ENCODE results near the gene TSPAN9.
A peak's percentile ranks its signal among the peaks of the same experiment; 100 is the strongest.

The TSPAN9 gene

GRCh38 chr12:3218228-3219171, 141.3 kb downstream of the TSPAN9 start:
- no peaks in the 10 kb centered on the region for H3K27me3 ChIP-seq (ENCODE audit: control insufficient read depth in 5 of 5, insufficient read depth in 4 of 5, low read length in 5 of 5)
- H3K4me3 ChIP-seq (ENCODE audit: low read depth in 1 of 5, low read length in 5 of 5) = no peak overlapping the region
- H3K36me3 ChIP-seq (ENCODE audit: control insufficient read depth in 5 of 5, insufficient read depth in 5 of 5, low read length in 5 of 5) = peaks cover 0 to 21% (median 4%) of the 10 kb centered on the region in 5 donors
- H3K9me3 ChIP-seq (ENCODE audit: control insufficient read depth in 5 of 5, low read length in 5 of 5) = no peaks in the 10 kb centered on the region
- peak overlapping the region in 1 of 5 donors; percentile 54 for H3K9ac ChIP-seq (ENCODE audit: low read length in 5 of 5)
- no peak overlapping the region for H3K27ac ChIP-seq (ENCODE audit: low read depth, low read length)
- peaks cover 9 to 25% (median 14%) of the 10 kb centered on the region in 5 donors for H3K4me1 ChIP-seq (ENCODE audit: control insufficient read depth in 5 of 5, insufficient read depth in 5 of 5, low read length in 5 of 5)

DNA sequence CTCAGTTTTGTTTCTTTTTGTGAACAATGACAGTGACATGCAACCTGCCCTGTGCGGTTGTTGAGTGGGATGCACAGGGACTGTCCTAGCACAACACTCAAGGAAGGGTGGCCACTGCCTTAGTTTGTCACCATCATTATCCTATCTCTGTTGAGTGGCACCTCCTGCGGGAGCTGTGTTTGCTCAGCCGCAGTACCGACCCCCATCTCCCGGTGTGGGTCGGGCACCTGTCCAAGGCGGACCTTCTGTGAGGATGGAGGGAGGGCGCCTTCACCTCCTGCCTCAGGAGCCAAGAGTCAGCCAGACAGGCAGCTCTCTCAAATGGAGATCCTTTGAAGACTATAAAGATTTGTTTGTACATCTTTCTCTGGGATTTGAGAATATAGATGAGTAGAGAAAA, 142.1 kb downstream of the TSPAN9 start:
- Histone ChIP-seq H3K9me3 (ENCODE audit: control insufficient read depth in 5 of 5, low read length in 5 of 5) (no peaks in the 10 kb centered on the region), H3K27ac (ENCODE audit: low read depth, low read length) (no peak overlapping the region), H3K4me3 (ENCODE audit: low read depth in 1 of 5, low read length in 5 of 5) (no peak overlapping the region), H3K27me3 (ENCODE audit: control insufficient read depth in 5 of 5, insufficient read depth in 4 of 5, low read length in 5 of 5) (no peaks in the 10 kb centered on the region), H3K9ac (ENCODE audit: low read length in 5 of 5) (peak overlapping the region in 1 of 5 donors; percentile 8), H3K4me1 (ENCODE audit: control insufficient read depth in 5 of 5, insufficient read depth in 5 of 5, low read length in 5 of 5) (peaks cover 9 to 25% (median 14%) of the 10 kb centered on the region in 5 donors), H3K36me3 (ENCODE audit: control insufficient read depth in 5 of 5, insufficient read depth in 5 of 5, low read length in 5 of 5) (peaks cover 0 to 16% (median 4%) of the 10 kb centered on the region in 5 donors)

GRCh38 chr12:3220382-3221321, 143.5 kb downstream of the TSPAN9 start:
- no peak overlapping the region for H3K27ac ChIP-seq (ENCODE audit: low read depth, low read length)
- H3K4me3 ChIP-seq (ENCODE audit: low read depth in 1 of 5, low read length in 5 of 5) = no peak overlapping the region
- H3K9ac ChIP-seq (ENCODE audit: low read length in 5 of 5) = no peak overlapping the region
- H3K4me1 ChIP-seq (ENCODE audit: control insufficient read depth in 5 of 5, insufficient read depth in 5 of 5, low read length in 5 of 5) = peaks cover 11 to 32% (median 14%) of the 10 kb centered on the region in 5 donors
- H3K36me3 ChIP-seq (ENCODE audit: control insufficient read depth in 5 of 5, insufficient read depth in 5 of 5, low read length in 5 of 5) = peaks cover 0 to 6% (median 0%) of the 10 kb centered on the region in 5 donors
- no peaks in the 10 kb centered on the region for H3K9me3 ChIP-seq (ENCODE audit: control insufficient read depth in 5 of 5, low read length in 5 of 5)
- H3K27me3 ChIP-seq (ENCODE audit: control insufficient read depth in 5 of 5, insufficient read depth in 4 of 5, low read length in 5 of 5) = no peaks in the 10 kb centered on the region

DNA sequence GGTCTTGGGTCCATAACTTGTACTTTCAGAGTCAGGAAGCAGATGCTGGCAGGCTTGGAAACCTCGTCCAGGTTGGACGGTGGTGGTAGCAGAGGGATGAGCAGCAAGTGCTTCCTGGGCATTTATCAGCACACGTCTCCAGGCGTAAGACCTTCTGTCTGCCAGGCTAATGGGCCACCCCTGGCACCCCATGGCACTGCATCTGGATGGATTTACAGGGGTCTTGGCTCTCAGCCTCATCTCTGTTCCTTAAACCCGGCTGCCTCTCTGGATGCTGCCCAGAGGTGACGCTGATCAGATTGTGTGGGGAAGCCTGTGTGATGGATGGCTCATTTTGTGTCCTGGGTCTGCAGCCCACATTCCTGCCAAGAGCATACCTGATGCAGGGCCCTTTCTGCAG, 145.1 kb downstream of the TSPAN9 start:
- Histone ChIP-seq H3K27me3 (ENCODE audit: control insufficient read depth in 5 of 5, insufficient read depth in 4 of 5, low read length in 5 of 5) (no peaks in the 10 kb centered on the region), H3K9me3 (ENCODE audit: control insufficient read depth in 5 of 5, low read length in 5 of 5) (no peaks in the 10 kb centered on the region), H3K9ac (ENCODE audit: low read length in 5 of 5) (peak overlapping the region in 1 of 5 donors; percentile 30), H3K27ac (ENCODE audit: low read depth, low read length) (no peak overlapping the region), H3K36me3 (ENCODE audit: control insufficient read depth in 5 of 5, insufficient read depth in 5 of 5, low read length in 5 of 5) (peaks cover 0 to 4% (median 0%) of the 10 kb centered on the region in 5 donors), H3K4me3 (ENCODE audit: low read depth in 1 of 5, low read length in 5 of 5) (no peak overlapping the region), H3K4me1 (ENCODE audit: control insufficient read depth in 5 of 5, insufficient read depth in 5 of 5, low read length in 5 of 5) (peaks cover 11 to 41% (median 18%) of the 10 kb centered on the region in 5 donors)

DNA sequence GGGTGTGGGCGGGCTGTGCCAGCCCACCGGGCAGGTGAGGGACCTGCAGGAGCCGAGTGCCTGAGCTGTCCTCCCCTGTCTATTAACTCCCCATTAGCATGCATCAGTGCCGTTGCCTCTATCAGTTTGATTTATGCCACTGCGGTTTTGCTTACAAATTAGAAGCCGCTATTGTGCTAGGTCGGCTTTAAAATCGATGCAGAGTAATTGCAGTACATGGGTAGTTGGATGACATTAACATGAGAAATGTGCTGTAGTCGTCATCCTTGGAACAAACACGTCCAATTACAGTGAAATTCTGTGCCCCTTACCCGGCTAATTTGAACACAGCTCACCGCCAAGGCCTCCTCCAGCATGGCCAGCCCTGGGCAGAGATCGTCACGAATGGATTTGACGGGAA, 145.8 kb downstream of the TSPAN9 start:
- no peaks in the 10 kb centered on the region for H3K27me3 ChIP-seq (ENCODE audit: control insufficient read depth in 5 of 5, insufficient read depth in 4 of 5, low read length in 5 of 5)
- peaks cover 8 to 42% (median 18%) of the 10 kb centered on the region in 5 donors for H3K4me1 ChIP-seq (ENCODE audit: control insufficient read depth in 5 of 5, insufficient read depth in 5 of 5, low read length in 5 of 5)
- no peak overlapping the region for H3K9ac ChIP-seq (ENCODE audit: low read length in 5 of 5)
- no peaks in the 10 kb centered on the region for H3K9me3 ChIP-seq (ENCODE audit: control insufficient read depth in 5 of 5, low read length in 5 of 5)
- no peak overlapping the region for H3K4me3 ChIP-seq (ENCODE audit: low read depth in 1 of 5, low read length in 5 of 5)
- peaks cover 0 to 4% (median 0%) of the 10 kb centered on the region in 5 donors for H3K36me3 ChIP-seq (ENCODE audit: control insufficient read depth in 5 of 5, insufficient read depth in 5 of 5, low read length in 5 of 5)
- no peak overlapping the region for H3K27ac ChIP-seq (ENCODE audit: low read depth, low read length)

- Histone ChIP-seq H3K27me3 (ENCODE audit: control insufficient read depth in 5 of 5, insufficient read depth in 4 of 5, low read length in 5 of 5) (no peaks in the 10 kb centered on the region), H3K4me3 (ENCODE audit: low read depth in 1 of 5, low read length in 5 of 5) (no peak overlapping the region), H3K27ac (ENCODE audit: low read depth, low read length) (no peak overlapping the region), H3K4me1 (ENCODE audit: control insufficient read depth in 5 of 5, insufficient read depth in 5 of 5, low read length in 5 of 5) (peaks cover 4 to 33% (median 9%) of the 10 kb centered on the region in 5 donors), H3K9ac (ENCODE audit: low read length in 5 of 5) (no peak overlapping the region), H3K36me3 (ENCODE audit: control insufficient read depth in 5 of 5, insufficient read depth in 5 of 5, low read length in 5 of 5) (peaks cover 0 to 4% (median 0%) of the 10 kb centered on the region in 5 donors), H3K9me3 (ENCODE audit: control insufficient read depth in 5 of 5, low read length in 5 of 5) (peaks cover 0 to 5% (median 5%) of the 10 kb centered on the region in 5 donors)
Measured at GRCh38 chr12:3223601-3224529, 146.7 kb downstream of the TSPAN9 start.

GRCh38 chr12:3224530-3224903, 147.3 kb downstream of the TSPAN9 start:
- Histone ChIP-seq H3K36me3 (ENCODE audit: control insufficient read depth in 5 of 5, insufficient read depth in 5 of 5, low read length in 5 of 5) (peaks cover 0 to 4% (median 0%) of the 10 kb centered on the region in 5 donors), H3K4me3 (ENCODE audit: low read depth in 1 of 5, low read length in 5 of 5) (no peak overlapping the region), H3K9me3 (ENCODE audit: control insufficient read depth in 5 of 5, low read length in 5 of 5) (peaks cover 0 to 6% (median 5%) of the 10 kb centered on the region in 5 donors), H3K4me1 (ENCODE audit: control insufficient read depth in 5 of 5, insufficient read depth in 5 of 5, low read length in 5 of 5) (peaks cover 0 to 27% (median 4%) of the 10 kb centered on the region in 5 donors), H3K9ac (ENCODE audit: low read length in 5 of 5) (no peak overlapping the region), H3K27me3 (ENCODE audit: control insufficient read depth in 5 of 5, insufficient read depth in 4 of 5, low read length in 5 of 5) (no peaks in the 10 kb centered on the region), H3K27ac (ENCODE audit: low read depth, low read length) (no peak overlapping the region)

- Histone ChIP-seq H3K9me3 (ENCODE audit: control insufficient read depth in 5 of 5, low read length in 5 of 5) (peaks cover 0 to 6% (median 5%) of the 10 kb centered on the region in 5 donors), H3K36me3 (ENCODE audit: control insufficient read depth in 5 of 5, insufficient read depth in 5 of 5, low read length in 5 of 5) (peaks cover 0 to 4% (median 2%) of the 10 kb centered on the region in 5 donors), H3K9ac (ENCODE audit: low read length in 5 of 5) (no peak overlapping the region), H3K27me3 (ENCODE audit: control insufficient read depth in 5 of 5, insufficient read depth in 4 of 5, low read length in 5 of 5) (no peaks in the 10 kb centered on the region), H3K4me1 (ENCODE audit: control insufficient read depth in 5 of 5, insufficient read depth in 5 of 5, low read length in 5 of 5) (peaks cover 0 to 27% (median 4%) of the 10 kb centered on the region in 5 donors), H3K4me3 (ENCODE audit: low read depth in 1 of 5, low read length in 5 of 5) (no peak overlapping the region), H3K27ac (ENCODE audit: low read depth, low read length) (no peak overlapping the region)
Measured at GRCh38 chr12:3225154-3225795, 148.1 kb downstream of the TSPAN9 start.

DNA sequence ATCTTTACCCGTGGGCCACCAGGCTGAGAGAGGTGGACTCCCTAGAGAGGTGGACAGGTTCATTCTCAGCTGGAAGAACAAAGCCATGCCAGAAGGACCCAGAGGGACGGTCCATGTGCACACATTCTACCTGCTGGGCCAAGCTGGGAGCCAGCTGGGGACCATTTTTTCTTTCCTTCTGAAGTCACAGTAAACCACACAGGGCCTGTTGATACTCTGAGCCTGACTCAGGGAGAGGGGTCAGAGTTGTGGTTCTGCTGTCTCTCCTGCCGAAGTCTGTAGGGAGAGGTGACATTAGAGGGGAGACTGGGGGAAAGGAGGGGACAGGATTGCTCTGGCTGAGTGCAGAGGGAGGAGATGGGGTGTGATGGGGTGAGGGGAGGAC, 148.6 kb downstream of the TSPAN9 start:
- peaks cover 0 to 23% (median 4%) of the 10 kb centered on the region in 5 donors for H3K4me1 ChIP-seq (ENCODE audit: control insufficient read depth in 5 of 5, insufficient read depth in 5 of 5, low read length in 5 of 5)
- no peaks in the 10 kb centered on the region for H3K27me3 ChIP-seq (ENCODE audit: control insufficient read depth in 5 of 5, insufficient read depth in 4 of 5, low read length in 5 of 5)
- H3K9ac ChIP-seq (ENCODE audit: low read length in 5 of 5) = no peak overlapping the region
- H3K4me3 ChIP-seq (ENCODE audit: low read depth in 1 of 5, low read length in 5 of 5) = no peak overlapping the region
- H3K9me3 ChIP-seq (ENCODE audit: control insufficient read depth in 5 of 5, low read length in 5 of 5) = peaks cover 0 to 6% (median 5%) of the 10 kb centered on the region in 5 donors
- H3K27ac ChIP-seq (ENCODE audit: low read depth, low read length) = no peak overlapping the region
- peaks cover 0 to 7% (median 4%) of the 10 kb centered on the region in 5 donors for H3K36me3 ChIP-seq (ENCODE audit: control insufficient read depth in 5 of 5, insufficient read depth in 5 of 5, low read length in 5 of 5)
